Liver (tissue), 9 donors: Measurements from ENCODE around the gene GGN. TPM values are rescaled to one million over a fixed set of nuclear protein-coding genes. Genes with fewer than 3 reads are reported as not detected.
"Not testable (repeated sequence)": the region's sequence is repeated elsewhere in the genome, so short reads cannot be mapped to it uniquely, and the experiment has no call there.

ENCODE experiments used
- DNase-seq: peaks from one replicate; pipeline ENCODE4 v3.0.0-alpha.2; 2017; ENCODE audit warnings: low spot score
- H3K27ac ChIP-seq, 2 donors: one replicate each; pipeline ENCODE4 v1.7.0; 2013; ENCODE audit warnings: inconsistent platforms in 2 of 2, low read length in 2 of 2, control low read depth in 1 of 2, low read depth in 1 of 2, mild to moderate bottlenecking in 1 of 2
- H3K27me3 ChIP-seq, 4 donors: one replicate each; pipeline versions ENCODE4 v1.6.1 to v1.7.0; 2013; ENCODE audit warnings: low read length in 3 of 4, inconsistent platforms in 1 of 4, mild to moderate bottlenecking in 1 of 4, moderate library complexity in 1 of 4; ENCODE audit not compliant: control insufficient read depth in 4 of 4, insufficient read depth in 4 of 4
- H3K36me3 ChIP-seq, 4 donors: one replicate each; pipeline versions ENCODE4 v1.6.1 to v1.7.0; 2013; ENCODE audit warnings: low read length in 3 of 4, mild to moderate bottlenecking in 3 of 4, low read depth in 1 of 4, moderate library complexity in 1 of 4; ENCODE audit not compliant: control insufficient read depth in 4 of 4, insufficient read depth in 3 of 4
- H3K4me1 ChIP-seq, 4 donors: one replicate each; pipeline versions ENCODE4 v1.6.1 to v1.7.0; 2013; ENCODE audit warnings: low read length in 3 of 4, mild to moderate bottlenecking in 3 of 4, moderate library complexity in 1 of 4; ENCODE audit not compliant: control insufficient read depth in 4 of 4, insufficient read depth in 4 of 4
- H3K4me3 ChIP-seq, 3 donors: one replicate each; pipeline versions ENCODE4 v1.6.1 to v1.7.0; 2013; ENCODE audit warnings: low read length in 3 of 3, control low read depth in 1 of 3, low read depth in 1 of 3, mild to moderate bottlenecking in 1 of 3
- H3K9ac ChIP-seq, 2 donors: one replicate each; pipeline ENCODE4 v1.7.0; 2013; ENCODE audit warnings: low read length in 2 of 2, mild to moderate bottlenecking in 2 of 2, moderate library complexity in 2 of 2, control low read depth in 1 of 2, low read depth in 1 of 2
- H3K9me3 ChIP-seq, 4 donors: one replicate each; pipeline versions ENCODE4 v1.6.1 to v1.7.0; 2013; ENCODE audit warnings: low read length in 3 of 4; ENCODE audit not compliant: control insufficient read depth in 4 of 4
- ATF3 ChIP-seq: IDR thresholded peaks from 2 replicates; pipeline ENCODE4 v1.6.1; 2016; ENCODE audit warnings: antibody characterized with exemption
- EGR1 ChIP-seq, 2 donors: IDR thresholded peaks; 2 replicates each; pipeline ENCODE4 v1.6.1; 2016 to 2018; ENCODE audit warnings: antibody characterized with exemption in 2 of 2, low read depth in 2 of 2
- FOXA1 ChIP-seq: IDR thresholded peaks from 2 replicates; pipeline ENCODE4 v1.6.1; 2016; ENCODE audit warnings: antibody characterized with exemption
- FOXA2 ChIP-seq: IDR thresholded peaks from 2 replicates; pipeline ENCODE4 v1.6.1; 2016; ENCODE audit warnings: antibody characterized with exemption
- GABPA ChIP-seq, 2 donors: IDR thresholded peaks in 1 of 2; conservative IDR thresholded peaks in 1 of 2; 2 replicates each; pipeline ENCODE4 v1.6.1; 2016; ENCODE audit warnings: antibody characterized with exemption in 2 of 2, mild to moderate bottlenecking in 1 of 2, moderate library complexity in 1 of 2
- HNF4A ChIP-seq, 2 donors: conservative IDR thresholded peaks; 2 replicates each; pipeline ENCODE4 v1.6.1; 2016; ENCODE audit warnings: antibody characterized with exemption in 2 of 2, mild to moderate bottlenecking in 2 of 2
- HNF4G ChIP-seq: IDR thresholded peaks from 2 replicates; pipeline ENCODE4 v1.6.1; 2016; ENCODE audit warnings: antibody characterized with exemption
- JUND ChIP-seq, 2 donors: IDR thresholded peaks; 2 replicates each; pipeline ENCODE4 v1.6.1; 2016; ENCODE audit warnings: antibody characterized with exemption in 2 of 2
- NR2F2 ChIP-seq: IDR thresholded peaks from 2 replicates; pipeline ENCODE4 v1.6.1; 2016; ENCODE audit warnings: antibody characterized with exemption
- RAD21 ChIP-seq, 2 donors: IDR thresholded peaks; 2 replicates each; pipeline ENCODE4 v1.6.1; 2016; ENCODE audit warnings: antibody characterized with exemption in 2 of 2, mild to moderate bottlenecking in 2 of 2
- RXRA ChIP-seq, 2 donors: IDR thresholded peaks; 2 replicates each; pipeline ENCODE4 v1.6.1; 2017 to 2018; ENCODE audit warnings: antibody characterized with exemption in 2 of 2, mild to moderate bottlenecking in 1 of 2
- SP1 ChIP-seq: IDR thresholded peaks from 2 replicates; pipeline ENCODE4 v1.6.1; 2018; ENCODE audit warnings: antibody characterized with exemption, mild to moderate bottlenecking
- TAF1 ChIP-seq: conservative IDR thresholded peaks from 2 replicates; pipeline ENCODE4 v1.6.1; 2016; ENCODE audit warnings: antibody characterized with exemption, mild to moderate bottlenecking
- YY1 ChIP-seq: IDR thresholded peaks from 2 replicates; pipeline ENCODE4 v1.6.1; 2016; ENCODE audit warnings: antibody characterized with exemption, mild to moderate bottlenecking
- WGBS: extraction: QIAGEN DNeasy Blood & Tissue Kit; methylation state at CpG from one replicate; pipeline ENCODE4 v1.1.7; 2013; 5-methylcytosine and 5-hydroxymethylcytosine counted together
- polyA plus RNA-seq, 2 donors: library from polyadenylated mRNA; stranded (reverse) in 1 of 2; unstranded in 1 of 2; fragments of 200-250 nt in 1 of 2; fragments of >200 nt in 1 of 2; fragmentation: Nextera tagmentation in 1 of 2; extraction: Ambion mirVana in 1 of 2; gene quantifications; one replicate each; pipeline versions ENCODE4 v1.2.1 to v1.2.3, GENCODE V29; 2013 to 2015
- total RNA-seq, 2 donors: library from RNA; depleted of rRNA; stranded (reverse); fragments of >200 nt; gene quantifications; one replicate each; pipeline ENCODE4 v1.2.3, GENCODE V29; 2014
- TF ChIP-seq, protein P1 (sequence below): IDR thresholded peaks from 2 replicates; pipeline ENCODE4 v1.6.1; 2016; ENCODE audit warnings: antibody characterized with exemption
- TF ChIP-seq, protein P2 (sequence below): fragments of 150-350 bp; IDR thresholded peaks from 2 replicates; pipeline ENCODE4 v1.5.1; 2017; ENCODE audit warnings: improper control_type of control experiment, low read depth, low read length; ENCODE audit not compliant: missing input control
- TF ChIP-seq, protein P3 (sequence below): IDR thresholded peaks from 2 replicates; pipeline ENCODE4 v1.6.1; 2016; ENCODE audit warnings: antibody characterized with exemption
- TF ChIP-seq, protein P4 (sequence below): IDR thresholded peaks from 2 replicates; pipeline ENCODE4 v1.6.1; 2016; ENCODE audit warnings: antibody characterized with exemption, mild to moderate bottlenecking
- donor health status: healthy.
- donor health status: healthy.
- donor health status: healthy.
- donor health status: healthy.
- donor health status: healthy.

GGN gene
- total and polyA plus RNA-seq, 4 donors, result not detected

- no peak overlapping the region for H3K4me3 ChIP-seq
- no peaks in the 10 kb centered on the region for H3K27me3 ChIP-seq
- no peaks in the 10 kb centered on the region for H3K4me1 ChIP-seq
- DNase-seq, result no peak
- H3K36me3 ChIP-seq, result peaks cover 0 to 6% (median 2%) of the 10 kb centered on the region in 4 donors
- H3K27ac ChIP-seq, result no peak overlapping the region
- H3K9ac ChIP-seq, result no peak overlapping the region
- TF ChIP-seq SP1 (no peak), HNF4G (no peak), HNF4A (conservative IDR thresholded peaks at IDR 0.05) (no peak), FOXA1 (no peak), GABPA (IDR thresholded peaks at IDR 0.05 in 1 of 2, conservative IDR thresholded peaks at IDR 0.05 in 1 of 2) (no peak), EGR1 (IDR thresholded peaks at IDR 0.05; ENCODE audit: low read depth in 2 of 2) (no peak), NR2F2 (no peak), TAF1 (no peak), RAD21 (IDR thresholded peaks at IDR 0.05) (no peak), JUND (IDR thresholded peaks at IDR 0.05) (no peak), ATF3 (no peak), YY1 (no peak), FOXA2 (no peak), RXRA (IDR thresholded peaks at IDR 0.05) (no peak)
- TF ChIP-seq, protein P1, sequence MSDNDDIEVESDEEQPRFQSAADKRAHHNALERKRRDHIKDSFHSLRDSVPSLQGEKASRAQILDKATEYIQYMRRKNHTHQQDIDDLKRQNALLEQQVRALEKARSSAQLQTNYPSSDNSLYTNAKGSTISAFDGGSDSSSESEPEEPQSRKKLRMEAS, result no peak
- TF ChIP-seq, protein P2, sequence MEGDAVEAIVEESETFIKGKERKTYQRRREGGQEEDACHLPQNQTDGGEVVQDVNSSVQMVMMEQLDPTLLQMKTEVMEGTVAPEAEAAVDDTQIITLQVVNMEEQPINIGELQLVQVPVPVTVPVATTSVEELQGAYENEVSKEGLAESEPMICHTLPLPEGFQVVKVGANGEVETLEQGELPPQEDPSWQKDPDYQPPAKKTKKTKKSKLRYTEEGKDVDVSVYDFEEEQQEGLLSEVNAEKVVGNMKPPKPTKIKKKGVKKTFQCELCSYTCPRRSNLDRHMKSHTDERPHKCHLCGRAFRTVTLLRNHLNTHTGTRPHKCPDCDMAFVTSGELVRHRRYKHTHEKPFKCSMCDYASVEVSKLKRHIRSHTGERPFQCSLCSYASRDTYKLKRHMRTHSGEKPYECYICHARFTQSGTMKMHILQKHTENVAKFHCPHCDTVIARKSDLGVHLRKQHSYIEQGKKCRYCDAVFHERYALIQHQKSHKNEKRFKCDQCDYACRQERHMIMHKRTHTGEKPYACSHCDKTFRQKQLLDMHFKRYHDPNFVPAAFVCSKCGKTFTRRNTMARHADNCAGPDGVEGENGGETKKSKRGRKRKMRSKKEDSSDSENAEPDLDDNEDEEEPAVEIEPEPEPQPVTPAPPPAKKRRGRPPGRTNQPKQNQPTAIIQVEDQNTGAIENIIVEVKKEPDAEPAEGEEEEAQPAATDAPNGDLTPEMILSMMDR, result no peak
- TF ChIP-seq, protein P3, sequence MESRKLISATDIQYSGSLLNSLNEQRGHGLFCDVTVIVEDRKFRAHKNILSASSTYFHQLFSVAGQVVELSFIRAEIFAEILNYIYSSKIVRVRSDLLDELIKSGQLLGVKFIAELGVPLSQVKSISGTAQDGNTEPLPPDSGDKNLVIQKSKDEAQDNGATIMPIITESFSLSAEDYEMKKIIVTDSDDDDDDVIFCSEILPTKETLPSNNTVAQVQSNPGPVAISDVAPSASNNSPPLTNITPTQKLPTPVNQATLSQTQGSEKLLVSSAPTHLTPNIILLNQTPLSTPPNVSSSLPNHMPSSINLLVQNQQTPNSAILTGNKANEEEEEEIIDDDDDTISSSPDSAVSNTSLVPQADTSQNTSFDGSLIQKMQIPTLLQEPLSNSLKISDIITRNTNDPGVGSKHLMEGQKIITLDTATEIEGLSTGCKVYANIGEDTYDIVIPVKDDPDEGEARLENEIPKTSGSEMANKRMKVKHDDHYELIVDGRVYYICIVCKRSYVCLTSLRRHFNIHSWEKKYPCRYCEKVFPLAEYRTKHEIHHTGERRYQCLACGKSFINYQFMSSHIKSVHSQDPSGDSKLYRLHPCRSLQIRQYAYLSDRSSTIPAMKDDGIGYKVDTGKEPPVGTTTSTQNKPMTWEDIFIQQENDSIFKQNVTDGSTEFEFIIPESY, result no peak
- TF ChIP-seq, protein P4, sequence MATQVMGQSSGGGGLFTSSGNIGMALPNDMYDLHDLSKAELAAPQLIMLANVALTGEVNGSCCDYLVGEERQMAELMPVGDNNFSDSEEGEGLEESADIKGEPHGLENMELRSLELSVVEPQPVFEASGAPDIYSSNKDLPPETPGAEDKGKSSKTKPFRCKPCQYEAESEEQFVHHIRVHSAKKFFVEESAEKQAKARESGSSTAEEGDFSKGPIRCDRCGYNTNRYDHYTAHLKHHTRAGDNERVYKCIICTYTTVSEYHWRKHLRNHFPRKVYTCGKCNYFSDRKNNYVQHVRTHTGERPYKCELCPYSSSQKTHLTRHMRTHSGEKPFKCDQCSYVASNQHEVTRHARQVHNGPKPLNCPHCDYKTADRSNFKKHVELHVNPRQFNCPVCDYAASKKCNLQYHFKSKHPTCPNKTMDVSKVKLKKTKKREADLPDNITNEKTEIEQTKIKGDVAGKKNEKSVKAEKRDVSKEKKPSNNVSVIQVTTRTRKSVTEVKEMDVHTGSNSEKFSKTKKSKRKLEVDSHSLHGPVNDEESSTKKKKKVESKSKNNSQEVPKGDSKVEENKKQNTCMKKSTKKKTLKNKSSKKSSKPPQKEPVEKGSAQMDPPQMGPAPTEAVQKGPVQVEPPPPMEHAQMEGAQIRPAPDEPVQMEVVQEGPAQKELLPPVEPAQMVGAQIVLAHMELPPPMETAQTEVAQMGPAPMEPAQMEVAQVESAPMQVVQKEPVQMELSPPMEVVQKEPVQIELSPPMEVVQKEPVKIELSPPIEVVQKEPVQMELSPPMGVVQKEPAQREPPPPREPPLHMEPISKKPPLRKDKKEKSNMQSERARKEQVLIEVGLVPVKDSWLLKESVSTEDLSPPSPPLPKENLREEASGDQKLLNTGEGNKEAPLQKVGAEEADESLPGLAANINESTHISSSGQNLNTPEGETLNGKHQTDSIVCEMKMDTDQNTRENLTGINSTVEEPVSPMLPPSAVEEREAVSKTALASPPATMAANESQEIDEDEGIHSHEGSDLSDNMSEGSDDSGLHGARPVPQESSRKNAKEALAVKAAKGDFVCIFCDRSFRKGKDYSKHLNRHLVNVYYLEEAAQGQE, result no peak
- H3K9me3 ChIP-seq, result no peaks in the 10 kb centered on the region
- WGBS, result 90% methylated on average over 13 of the region's 13 CpGs
These were observed 23.3 kb upstream of the GGN start for GRCh38 chr19:38411041-38411712.

- H3K4me3 ChIP-seq, H3K9me3 ChIP-seq, DNase-seq, H3K27me3 ChIP-seq, H3K4me1 ChIP-seq, H3K9ac ChIP-seq, H3K36me3 ChIP-seq, H3K27ac ChIP-seq: not testable (repeated sequence)
- WGBS, result 82% methylated on average over 6 of the region's 6 CpGs
These were observed 22.6 kb upstream of the GGN start for GRCh38 chr19:38410407-38410806.
